HFF-Myc (cell line): Measurements from ENCODE around the gene SLC26A2.

ENCODE experiments used
- DNase-seq: peaks from one replicate; pipeline ENCODE4 v3.0.0-alpha.2; 2011; ENCODE audit warnings: low read depth; ENCODE audit errors: extremely low read depth
- H3K4me3 ChIP-seq: replicated peaks from 2 replicates; pipeline ENCODE4 v1.5.1; 2011; ENCODE audit warnings: low read depth, mild to moderate bottlenecking, control low read depth, low read length
- CTCF ChIP-seq: IDR thresholded peaks from 2 replicates; pipeline ENCODE4 v1.5.1; 2012; ENCODE audit warnings: mild to moderate bottlenecking, low read depth, low read length, control low read depth; ENCODE audit errors: missing control alignments

Gene SLC26A2

DNA sequence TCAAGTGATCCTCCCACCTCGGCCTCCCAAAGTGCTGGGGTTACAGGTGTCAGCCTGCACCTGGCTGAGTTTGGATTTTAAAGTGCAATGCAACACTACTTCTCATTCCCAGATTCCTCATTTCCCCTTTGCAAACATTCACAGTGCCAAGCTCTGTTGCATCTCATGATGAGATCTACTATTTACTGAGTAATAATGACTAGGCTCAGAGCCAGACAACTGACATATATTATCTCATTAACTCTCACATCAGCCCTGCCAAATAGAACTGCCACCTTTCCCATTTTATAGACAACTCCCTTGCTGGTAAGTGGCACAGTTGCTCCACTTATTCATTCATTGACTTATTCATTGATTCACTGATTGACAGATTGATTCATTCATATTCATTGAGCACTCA, 22.9 kb upstream of the SLC26A2 start:
- TF ChIP-seq CTCF, result no peak
- no peak for DNase-seq
- H3K4me3 ChIP-seq, result no peak overlapping the region

GRCh38 chr5:149938279-149938678, 22.3 kb upstream of the SLC26A2 start:
- TF ChIP-seq CTCF, result no peak
- H3K4me3 ChIP-seq, result no peak overlapping the region
- DNase-seq, result no peak

DNA sequence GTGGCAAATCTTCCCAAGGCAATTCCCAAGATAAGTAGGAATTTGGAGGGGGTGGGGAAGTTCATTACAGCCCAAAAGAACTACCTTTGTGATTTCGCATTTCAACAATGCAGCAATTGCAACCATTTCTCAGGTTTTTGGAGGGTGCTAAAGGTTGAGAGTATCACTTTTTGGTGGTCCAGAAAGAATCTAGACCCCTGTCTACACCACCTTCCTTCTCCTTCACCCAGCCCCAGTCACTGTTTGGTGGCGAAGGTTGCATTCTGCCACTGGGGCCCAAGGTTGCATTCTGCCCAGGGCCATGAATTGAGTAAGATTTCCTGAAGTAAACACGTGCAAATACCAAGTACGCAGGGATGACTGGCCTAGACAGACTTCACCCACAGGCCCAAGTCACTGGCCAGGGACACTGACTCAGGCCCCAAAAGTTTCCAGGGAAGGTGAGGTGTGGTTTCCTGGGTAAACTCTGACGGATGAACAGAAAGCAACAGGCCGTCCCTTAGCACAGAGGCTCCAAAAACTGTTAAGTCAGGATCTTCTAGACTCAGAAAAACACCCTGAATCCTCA, 21.7 kb upstream of the SLC26A2 start:
- DNase-seq, result peak; percentile 33
- no peak overlapping the region for H3K4me3 ChIP-seq
- TF ChIP-seq CTCF, result no peak

- no peak for TF ChIP-seq CTCF
- no peak overlapping the region for H3K4me3 ChIP-seq
- DNase-seq, result no peak
Observed at GRCh38 chr5:149939546-149939945, 21.0 kb upstream of the SLC26A2 start.

GRCh38 chr5:149940077-149940574, 20.4 kb upstream of the SLC26A2 start:
- TF ChIP-seq CTCF, result no peak
- H3K4me3 ChIP-seq, result no peak overlapping the region
- DNase-seq, result no peak

- no peak overlapping the region for H3K4me3 ChIP-seq
- DNase-seq, result no peak
- TF ChIP-seq CTCF, result no peak
Observed at GRCh38 chr5:149940941-149941644, 19.5 kb upstream of the SLC26A2 start.
